ENCODE data around the gene PTHLH. TPM values are rescaled to one million over a fixed set of nuclear protein-coding genes. Genes with fewer than 3 reads are reported as not detected.

Gene PTHLH
- total RNA-seq, 1 experiment from 2014 or later = 0.35 TPM

- no peak overlapping the region for H3K4ac ChIP-seq (ENCODE audit: low read depth, low read length)
- H2BK15ac ChIP-seq (ENCODE audit: low read depth, low read length) = no peak overlapping the region
- no peak overlapping the region for H3K56ac ChIP-seq (ENCODE audit: insufficient read length, low read depth, low read length)
- H3K27ac Mint-ChIP-seq = no peak overlapping the region
- no peak overlapping the region for H2BK12ac ChIP-seq (ENCODE audit: insufficient read length, low read depth, low read length)
- peaks cover 4 to 5% of the 10 kb centered on the region in 2 experiments; a peak in 3 of 5 replicates for H3K9me3 Mint-ChIP-seq
- no peak overlapping the region for H3K23ac ChIP-seq (ENCODE audit: insufficient read length, low read depth, low read length)
- no peaks in the 10 kb centered on the region for H3K4me1 Mint-ChIP-seq
- H2BK20ac ChIP-seq (ENCODE audit: low read depth, low read length, poor library complexity, severe bottlenecking) = no peak overlapping the region
- H2AFZ ChIP-seq (ENCODE audit: low read length) = no peak overlapping the region
- no peak for TF ChIP-seq CTCF (conservative IDR thresholded peaks at IDR 0.05)
- no peak overlapping the region for H2AK5ac ChIP-seq (ENCODE audit: insufficient read length, low read length)
- no peak overlapping the region for H3T11ph ChIP-seq (ENCODE audit: low read length)
- no peak overlapping the region for H4K91ac ChIP-seq (ENCODE audit: insufficient read length, low read depth, low read length)
- no peaks in the 10 kb centered on the region for H3K27me3 ChIP-seq (ENCODE audit: insufficient read depth, low read length)
- no peak for DNase-seq
- WGBS (ENCODE audit: extremely low coverage, insufficient read length, low lambda C conversion rate) = no CpG with 5 or more reads among the region's 5 CpGs
- H3K27me3 Mint-ChIP-seq (ENCODE audit: low read depth) = no peaks in the 10 kb centered on the region; the same call in 1 of the 2 replicates
- peaks cover 0 to 3% (median 1%) of the 10 kb centered on the region in 3 experiments; a peak in 1 of 7 replicates for H3K36me3 Mint-ChIP-seq (ENCODE audit: insufficient read depth in 1 of 3, low read depth in 3 of 3)
- H3K4me3 Mint-ChIP-seq = no peak overlapping the region
- no peaks in the 10 kb centered on the region for H3K9me3 ChIP-seq (ENCODE audit: control insufficient read depth, low read depth, low read length)
- no peaks in the 10 kb centered on the region for H3K79me2 ChIP-seq (ENCODE audit: insufficient read depth, low read length)
- H4K20me1 ChIP-seq (ENCODE audit: control insufficient read depth, insufficient read depth, insufficient read length) = no peaks in the 10 kb centered on the region
- H3K79me1 ChIP-seq (ENCODE audit: insufficient read depth, low read depth, low read length, poor library complexity, severe bottlenecking) = no peaks in the 10 kb centered on the region
- no peak overlapping the region for H3K18ac ChIP-seq (ENCODE audit: insufficient read length, low read depth, low read length)
- no peak overlapping the region for H3K9ac ChIP-seq (ENCODE audit: extremely low read depth, insufficient read length, low read length)
- H3K23me2 ChIP-seq (ENCODE audit: insufficient read length, low read depth, low read length, poor library complexity, severe bottlenecking) = no peaks in the 10 kb centered on the region
- H3K4me1 ChIP-seq (ENCODE audit: insufficient read depth, low read length) = no peaks in the 10 kb centered on the region
- no peak overlapping the region for H2BK5ac ChIP-seq (ENCODE audit: insufficient read length, low read length)
- H3K4me2 ChIP-seq (ENCODE audit: insufficient read depth, insufficient read length, low read length) = no peak overlapping the region
- no peak overlapping the region for H4K8ac ChIP-seq (replicated peaks; ENCODE audit: insufficient read length, low read depth, low read length)
- no peak overlapping the region for H2BK120ac ChIP-seq (ENCODE audit: low read depth, low read length, poor library complexity, severe bottlenecking)
- H3K27ac ChIP-seq (ENCODE audit: insufficient read length, low read depth, low read length) = no peak overlapping the region
- H4K5ac ChIP-seq (ENCODE audit: insufficient read length, low read depth, low read length) = no peak overlapping the region
- no peak overlapping the region for H3K14ac ChIP-seq (ENCODE audit: insufficient read depth, low read length)
These were observed 14.8 kb upstream of the PTHLH start for GRCh38 chr12:27987331-27987730.

Measured in H9 (cell line).